ENCODE measurements around the gene TMEM114.

DNA sequence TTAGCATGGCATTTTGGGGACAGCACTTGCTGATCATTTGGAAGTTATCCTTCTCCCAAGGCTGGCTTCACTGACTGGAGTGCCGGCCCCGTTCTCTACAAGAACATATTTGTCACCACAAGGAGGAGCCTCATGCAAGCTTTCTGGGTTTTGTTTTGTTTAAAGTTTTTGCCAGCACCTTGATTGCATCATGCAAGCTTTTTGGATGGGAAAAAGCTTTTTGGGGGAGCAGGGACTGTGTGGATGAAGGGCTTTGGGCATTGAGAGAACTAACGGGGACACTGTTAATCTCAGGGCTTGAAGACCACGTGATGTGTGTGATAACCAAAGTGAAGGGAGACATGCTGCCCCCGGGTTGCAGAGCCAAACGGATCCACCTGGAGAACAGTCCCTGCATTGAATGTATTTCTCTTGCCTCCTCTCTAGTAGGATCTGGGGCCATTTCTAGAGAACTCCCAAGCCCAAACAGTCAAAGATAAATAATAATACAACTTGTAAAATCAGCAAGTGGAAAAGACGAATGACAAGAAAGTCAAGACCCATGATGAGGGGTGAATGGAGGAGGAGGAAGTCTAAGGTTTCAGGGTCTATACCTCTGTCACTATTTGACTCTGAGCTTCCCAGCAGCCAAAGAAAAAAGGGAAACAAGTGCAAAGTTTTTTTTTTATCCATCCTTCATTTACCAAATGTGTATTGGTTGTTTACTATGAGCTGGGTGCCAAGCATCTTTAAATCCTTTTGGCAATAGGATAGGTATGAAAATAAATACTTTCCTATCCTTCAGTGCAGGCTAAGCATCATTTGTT, 17.2 kb downstream of the TMEM114 start:
- no peak for TF ChIP-seq BHLHE40 (IDR thresholded peaks at IDR 0.05; ENCODE audit: borderline replicate concordance)
- TF ChIP-seq ARNT (IDR thresholded peaks at IDR 0.05), result no peak
- no peak for TF ChIP-seq ZNF384 (IDR thresholded peaks at IDR 0.05)
- TF ChIP-seq SP1 (IDR thresholded peaks at IDR 0.05), result no peak
- TF ChIP-seq FOXM1 (IDR thresholded peaks at IDR 0.05; ENCODE audit: borderline replicate concordance), result no peak
- no peak for TF ChIP-seq ELF4 (IDR thresholded peaks at IDR 0.05)
- no peak for TF ChIP-seq FOXK2 (IDR thresholded peaks at IDR 0.05)
- TF ChIP-seq FOXA1 (IDR thresholded peaks at IDR 0.05), result no peak
- TF ChIP-seq, protein P1, sequence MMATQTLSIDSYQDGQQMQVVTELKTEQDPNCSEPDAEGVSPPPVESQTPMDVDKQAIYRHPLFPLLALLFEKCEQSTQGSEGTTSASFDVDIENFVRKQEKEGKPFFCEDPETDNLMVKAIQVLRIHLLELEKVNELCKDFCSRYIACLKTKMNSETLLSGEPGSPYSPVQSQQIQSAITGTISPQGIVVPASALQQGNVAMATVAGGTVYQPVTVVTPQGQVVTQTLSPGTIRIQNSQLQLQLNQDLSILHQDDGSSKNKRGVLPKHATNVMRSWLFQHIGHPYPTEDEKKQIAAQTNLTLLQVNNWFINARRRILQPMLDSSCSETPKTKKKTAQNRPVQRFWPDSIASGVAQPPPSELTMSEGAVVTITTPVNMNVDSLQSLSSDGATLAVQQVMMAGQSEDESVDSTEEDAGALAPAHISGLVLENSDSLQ (IDR thresholded peaks at IDR 0.05), result no peak
- no peak for TF ChIP-seq SUZ12 (IDR thresholded peaks at IDR 0.05)

All from HEK293T (cell line).